GM12878 (cell line): Measurements from ENCODE around the gene SKAP1. TPM values are rescaled to one million over a fixed set of nuclear protein-coding genes. Genes with fewer than 3 reads are reported as not detected.

ENCODE experiments used
- ATAC-seq: fragments of 200-7000 bp; cut with Tn5 transposase; 3 replicates; pipeline ENCODE4 v1.9.1; 2020; ENCODE audit warnings: mild to moderate bottlenecking, moderate library complexity
- BruUV-seq: library from RNA; stranded (reverse); fragments of 400-500 nt; replicated peaks from 2 replicates; lab custom pipeline; 2021; lab: Mats Ljungman, UMichigan
- CTCF ChIA-PET: fragments of 300-600 bp; sonication (Branson Sonifier 250); formaldehyde crosslinking; extraction: SDS; loops from one replicate; lab custom pipeline; 2021; ENCODE audit warnings: inconsistent platforms; lab: Yijun Ruan, JAX
- POLR2A ChIA-PET: fragments of 350-600 bp; formaldehyde crosslinking; extraction: SDS; loops from one replicate; lab custom pipeline; 2021; ENCODE audit warnings: inconsistent platforms; lab: Charles Lee
- RAD21 ChIA-PET: fragments of 300-600 bp; sonication (Branson Sonifier 250); formaldehyde crosslinking; loops from one replicate; lab custom pipeline; 2023; ENCODE audit warnings: antibody characterized with exemption; ENCODE audit not compliant: unreplicated experiment; lab: Charles Lee
- SMC1A ChIA-PET: fragments of 300-600 bp; sonication (Branson Sonifier 250); formaldehyde crosslinking; loops from one replicate; lab custom pipeline; 2023; ENCODE audit not compliant: unreplicated experiment, uncharacterized antibody; lab: Charles Lee
- DNase-seq: peaks from one replicate; pipeline ENCODE4 v3.0.0-alpha.2; 2011; ENCODE audit warnings: low read depth, low spot score
- FAIRE-seq: peaks from 3 replicates; lab custom pipeline; 2011; peaks lifted over from hg19 to GRCh38; lab: Jason Lieb, UNC
- H2AFZ ChIP-seq: 2 replicates; pipeline ENCODE4 v1.6.0; 2011; ENCODE audit warnings: low read depth, low read length, control low read depth; ENCODE audit not compliant: control insufficient read depth
- H3K27ac ChIP-seq: 2 replicates; pipeline ENCODE4 v1.5.1; 2011; ENCODE audit warnings: control low read depth; ENCODE audit not compliant: control insufficient read depth, insufficient read depth
- H3K27me3 ChIP-seq, 2 experiments: replicated peaks in 1 of 2; 2 replicates each; pipeline versions ENCODE4 v1.6.0 to v1.6.1; 2011; ENCODE audit warnings: low read length in 1 of 2; ENCODE audit not compliant: control insufficient read depth in 2 of 2, insufficient read depth in 2 of 2
- H3K36me3 ChIP-seq, 2 experiments: 2 replicates each; pipeline ENCODE4 v1.5.1; 2011; ENCODE audit warnings: low read length in 1 of 2; ENCODE audit not compliant: control insufficient read depth in 2 of 2, insufficient read depth in 2 of 2
- H3K4me1 ChIP-seq: 2 replicates; pipeline ENCODE4 v1.6.1; 2011; ENCODE audit warnings: mild to moderate bottlenecking, low read length, moderate library complexity, mixed read lengths; ENCODE audit not compliant: control insufficient read depth, insufficient read depth
- H3K4me2 ChIP-seq: 2 replicates; pipeline ENCODE4 v1.6.0; 2011; ENCODE audit warnings: control low read depth; ENCODE audit not compliant: control insufficient read depth, insufficient read depth
- H3K4me3 ChIP-seq: fragments of 200-600 bp; sonication (generic); 2 replicates; pipeline ENCODE4 v1.5.1; 2016
- H3K79me2 ChIP-seq: 2 replicates; pipeline ENCODE4 v1.6.0; 2011; ENCODE audit warnings: low read length; ENCODE audit not compliant: control insufficient read depth, insufficient read depth
- H3K9ac ChIP-seq: 2 replicates; pipeline ENCODE4 v1.8.0; 2011; ENCODE audit warnings: low read length, control low read depth, mixed read lengths; ENCODE audit not compliant: control insufficient read depth, insufficient read depth
- H3K9me3 ChIP-seq: replicated peaks from 3 replicates; pipeline ENCODE4 v1.5.1; 2011; ENCODE audit warnings: mild to moderate bottlenecking, low read length; ENCODE audit not compliant: control insufficient read depth, insufficient read depth
- H4K20me1 ChIP-seq: 2 replicates; pipeline ENCODE4 v1.6.0; 2011; ENCODE audit not compliant: control insufficient read depth, insufficient read depth
- CEBPB ChIP-seq, 2 experiments: fragments of 150-350 bp in 1 of 2; IDR thresholded peaks; 2 replicates each; pipeline ENCODE4 v1.6.1; 2012 to 2014; ENCODE audit warnings: low read depth in 2 of 2, low read length in 2 of 2, borderline replicate concordance in 1 of 2, inconsistent platforms in 1 of 2
- CREB1 ChIP-seq: IDR thresholded peaks from 2 replicates; pipeline ENCODE4 v1.6.1; 2012; ENCODE audit warnings: low read depth, mild to moderate bottlenecking, inconsistent platforms
- FOS ChIP-seq: IDR thresholded peaks from 3 replicates; pipeline ENCODE4 v1.6.1; 2011; ENCODE audit warnings: borderline replicate concordance; ENCODE audit not compliant: insufficient read length; ENCODE audit errors: extremely low read depth
- JUNB ChIP-seq: IDR thresholded peaks from 2 replicates; pipeline ENCODE4 v1.6.1; 2016; ENCODE audit warnings: antibody characterized with exemption, mild to moderate bottlenecking
- MTA3 ChIP-seq: IDR thresholded peaks from 2 replicates; pipeline ENCODE4 v1.6.1; 2012; ENCODE audit warnings: low read length, inconsistent platforms, borderline replicate concordance
- NFYA ChIP-seq: IDR thresholded peaks from 2 replicates; pipeline ENCODE4 v1.6.1; 2011; ENCODE audit warnings: low read depth, mild to moderate bottlenecking, low read length, improper control_type of control experiment, borderline replicate concordance
- PML ChIP-seq: IDR thresholded peaks from 2 replicates; pipeline ENCODE4 v1.6.1; 2012; ENCODE audit warnings: low read length, inconsistent platforms
- RUNX3 ChIP-seq: IDR thresholded peaks from 2 replicates; pipeline ENCODE4 v1.6.1; 2012; ENCODE audit warnings: low read length, inconsistent platforms
- TBL1XR1 ChIP-seq: IDR thresholded peaks from 2 replicates; pipeline ENCODE4 v1.6.1; 2012; ENCODE audit warnings: low read depth, low read length, improper control_type of control experiment
- USF2 ChIP-seq: IDR thresholded peaks from 2 replicates; pipeline ENCODE4 v1.6.1; 2011; ENCODE audit warnings: low read depth, low read length, improper control_type of control experiment, borderline replicate concordance
- YBX1 ChIP-seq: fragments of 450-650 bp; IDR thresholded peaks from 2 replicates; pipeline ENCODE4 v1.6.1; 2016; ENCODE audit warnings: antibody characterized with exemption
- ZNF217 ChIP-seq: fragments of 450-650 bp; IDR thresholded peaks from 2 replicates; pipeline ENCODE4 v1.6.1; 2017; ENCODE audit warnings: antibody characterized with exemption, mild to moderate bottlenecking
- ZNF622 ChIP-seq: fragments of 450-650 bp; IDR thresholded peaks from 2 replicates; pipeline ENCODE4 v1.6.1; 2017; ENCODE audit warnings: mild to moderate bottlenecking, inconsistent platforms
- ZZZ3 ChIP-seq: IDR thresholded peaks from 2 replicates; pipeline ENCODE4 v1.6.1; 2011; ENCODE audit warnings: low read depth; ENCODE audit not compliant: control insufficient read depth, insufficient read length
- WGBS: methylation state at CpG from one replicate; pipeline ENCODE4 v1.1.6; 2016; ENCODE audit warnings: low lambda C conversion rate; ENCODE audit not compliant: insufficient replicate concordance, insufficient coverage; ENCODE audit errors: missing lambda C conversion rate; 5-methylcytosine and 5-hydroxymethylcytosine counted together
- in situ Hi-C: fragments of 300-500 bp; cut with MboI; formaldehyde crosslinking; loops from 9 replicates; pipeline ENCODE4 v1.14.3; 2018; ENCODE audit warnings: mixed read lengths
- intact Hi-C: fragments of 100-400 bp; cut with micrococcal nuclease; formaldehyde crosslinking; loops from one replicate; pipeline ENCODE4 v1.14.2; 2022; ENCODE audit not compliant: unreplicated experiment
- polyA plus RNA-seq, 11 experiments: library from polyadenylated mRNA; depleted of rRNA in 4 of 11; unstranded in 6 of 11; stranded (reverse) in 5 of 11; fragments of >200 nt; fragmentation: Nextera tagmentation in 4 of 11; fragmentation: Illumina TruSeq in 1 of 11; extraction: Ambion mirVana in 4 of 11; extraction: Trizol in 1 of 11; gene quantifications; 1 replicate in 1 of 11; 2 replicates in 10 of 11; pipeline versions ENCODE4 v1.2.1 to v1.2.3, GENCODE V29; 2011 to 2016; ENCODE audit warnings: inconsistent platforms in 2 of 11, missing spikeins in 2 of 11, low read depth in 1 of 11
- total RNA-seq, 4 experiments: library from RNA; depleted of rRNA in 3 of 4; stranded (reverse); fragments of >200 nt in 3 of 4; fragmentation: Illumina TruSeq in 1 of 4; extraction: Trizol in 1 of 4; gene quantifications; 2 replicates each; pipeline versions ENCODE4 v1.2.1 to v1.2.3, GENCODE V29; 2013 to 2021
- TF ChIP-seq, protein P1 (sequence below): IDR thresholded peaks from 2 replicates; pipeline ENCODE4 v1.6.1; 2012; ENCODE audit warnings: low read depth, low read length, improper control_type of control experiment

The SKAP1 gene
- total and polyA plus RNA-seq, 10 of the 15 experiments (the other 5 are each of a cell fraction or from before 2014, with no cell fraction given), result 17.1 to 97.6 (median 35.9) TPM

DNA sequence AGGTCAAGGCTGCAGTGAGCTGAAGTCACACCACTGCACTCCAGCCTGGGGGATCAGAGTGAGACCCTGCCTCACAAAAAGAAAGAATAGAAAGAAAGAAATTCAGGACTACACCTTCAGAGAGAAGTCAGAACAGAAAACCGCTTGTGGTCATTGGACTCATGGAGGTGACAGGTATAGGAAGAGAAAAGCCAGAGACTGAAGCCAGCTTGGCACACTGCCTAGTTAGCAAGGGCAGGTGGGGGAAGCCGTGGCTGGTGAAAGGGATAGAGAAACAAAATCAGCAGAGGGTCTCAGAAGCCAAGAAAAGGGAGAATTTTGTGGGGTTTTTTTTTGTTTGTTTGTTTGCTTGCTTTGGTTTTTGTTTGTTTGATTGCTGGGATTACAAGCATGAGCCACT, 32.9 kb upstream of the SKAP1 start:
- Histone ChIP-seq H3K4me3 (no peak overlapping the region), H3K9ac (no peak overlapping the region), H3K4me1 (peaks cover 16% of the 10 kb centered on the region), H3K79me2 (no peaks in the 10 kb centered on the region), H2AFZ (no peak overlapping the region), H3K9me3 (no peaks in the 10 kb centered on the region)
- POLR2A ChIA-PET, result interaction anchor here (1.0 kb wide), 1 partner anchor 11 kb away, joined by 3 read pairs; no protein-coding TSS in a partner anchor
- in situ Hi-C loops, result loop anchor here (5.0 kb wide), 1 partner anchor 116 kb away; no protein-coding TSS in a partner anchor
- no peak for TF ChIP-seq ZZZ3
- no peak for TF ChIP-seq ZNF217
- TF ChIP-seq, protein P1, sequence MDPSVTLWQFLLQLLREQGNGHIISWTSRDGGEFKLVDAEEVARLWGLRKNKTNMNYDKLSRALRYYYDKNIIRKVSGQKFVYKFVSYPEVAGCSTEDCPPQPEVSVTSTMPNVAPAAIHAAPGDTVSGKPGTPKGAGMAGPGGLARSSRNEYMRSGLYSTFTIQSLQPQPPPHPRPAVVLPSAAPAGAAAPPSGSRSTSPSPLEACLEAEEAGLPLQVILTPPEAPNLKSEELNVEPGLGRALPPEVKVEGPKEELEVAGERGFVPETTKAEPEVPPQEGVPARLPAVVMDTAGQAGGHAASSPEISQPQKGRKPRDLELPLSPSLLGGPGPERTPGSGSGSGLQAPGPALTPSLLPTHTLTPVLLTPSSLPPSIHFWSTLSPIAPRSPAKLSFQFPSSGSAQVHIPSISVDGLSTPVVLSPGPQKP, result no peak
- TF ChIP-seq CREB1, result no peak
- TF ChIP-seq JUNB, result no peak
- TF ChIP-seq CEBPB (IDR thresholded peaks at IDR 0.05; ENCODE audit: borderline replicate concordance in 1 of 2, low read depth in 2 of 2, low read length in 2 of 2), result no peak
- TF ChIP-seq PML, result no peak
- no peak for TF ChIP-seq USF2
- no peak for TF ChIP-seq ZNF622
- TF ChIP-seq YBX1, result no peak
- TF ChIP-seq RUNX3, result no peak
- TF ChIP-seq TBL1XR1, result no peak
- TF ChIP-seq FOS, result no peak
- no peak for TF ChIP-seq NFYA
- TF ChIP-seq MTA3, result no peak
- TF ChIP-seq, all 136 proteins: peak for 0
- Histone ChIP-seq H3K36me3 (no peaks in the 10 kb centered on the region), H4K20me1 (no peaks in the 10 kb centered on the region), H3K27ac (no peak overlapping the region), H3K27me3 (no peaks in the 10 kb centered on the region), H3K4me2 (no peak overlapping the region)
- intact Hi-C loops, result no loop called here
- ChIA-PET CTCF (interaction anchor here (0.7 to 2.0 kb wide), 5 partner anchors 10 to 247 kb away, joined by 3 to 9 read pairs (median 5); no protein-coding TSS in a partner anchor), RAD21 (interaction anchor here (2.2 kb wide), 1 partner anchor 23 kb away, joined by 6 read pairs; no protein-coding TSS in a partner anchor), SMC1A (interaction anchor here (1.2 to 3.5 kb wide), 5 partner anchors 10 to 120 kb away, joined by 3 to 12 read pairs (median 4); no protein-coding TSS in a partner anchor)
- WGBS, result 50% methylated on average over 2 of the region's 2 CpGs
- no TSS peak for BruUV-seq
- ATAC-seq, result no peak
- DNase-seq, result no peak
- no peak for FAIRE-seq
